HCT116 (cell line): ENCODE measurements around the gene COL23A1. TPM values are rescaled to one million over a fixed set of nuclear protein-coding genes. Genes with fewer than 3 reads are reported as not detected.

Experiments
- ATAC-seq: fragments of 200-7000 bp; cut with Tn5 transposase; 2 replicates; pipeline ENCODE4 v1.9.1; 2020; ENCODE audit warnings: mild to moderate bottlenecking, moderate library complexity
- BruUV-seq: library from RNA; stranded (reverse); fragments of 400-500 nt; replicated peaks from 2 replicates; lab custom pipeline; 2021; lab: Mats Ljungman, UMichigan
- CTCF ChIA-PET: fragments of 300-600 bp; sonication (Branson Sonifier 250); formaldehyde crosslinking; loops from one replicate; lab custom pipeline; 2021; ENCODE audit warnings: antibody characterized with exemption; lab: Charles Lee
- POLR2A ChIA-PET: fragments of 300-600, 350-600 bp; sonication (Branson Sonifier 250); formaldehyde crosslinking; loops from one replicate; lab custom pipeline; 2021; ENCODE audit warnings: antibody characterized with exemption; lab: Charles Lee
- RAD21 ChIA-PET, 2 experiments: fragments of 300-600 bp; sonication (Branson Sonifier 250); formaldehyde crosslinking; loops; one replicate each; lab custom pipeline; 2023; ENCODE audit warnings: low total read pairs in 2 of 2; ENCODE audit not compliant: uncharacterized antibody in 2 of 2, unreplicated experiment in 2 of 2, low non-redundant PET in 1 of 2; lab: Charles Lee
- DNase-seq: peaks from one replicate; pipeline ENCODE4 v3.0.0-alpha.2; 2010; ENCODE audit warnings: low read depth, low spot score
- H2AFZ ChIP-seq: fragments of 200-600 bp; shearing (Covaris generic), sonication (generic); 2 replicates; pipeline ENCODE4 v1.6.1; 2017; ENCODE audit warnings: low read depth, mixed run types, mixed read lengths, antibody characterized with exemption, low read length; ENCODE audit not compliant: poor library complexity, severe bottlenecking
- H3K27ac ChIP-seq: 2 replicates; pipeline ENCODE4 v1.5.1; 2012; ENCODE audit warnings: low read depth, low read length
- H3K27me3 ChIP-seq: fragments of 200-600 bp; sonication (generic); 2 replicates; pipeline ENCODE4 v1.6.1; 2016; ENCODE audit warnings: mixed run types, low read length, mixed read lengths; ENCODE audit not compliant: insufficient read depth
- H3K36me3 ChIP-seq, 2 experiments: fragments of 200-500 bp in 1 of 2; fragments of 200-600 bp in 1 of 2; sonication (Bioruptor generic) in 1 of 2; sonication (generic) in 1 of 2; 2 replicates each; pipeline versions ENCODE4 v1.5.1 to v1.6.1; 2014 to 2016; ENCODE audit warnings: low read length in 2 of 2, inconsistent platforms in 1 of 2, mixed read lengths in 1 of 2, mixed run types in 1 of 2; ENCODE audit not compliant: insufficient read depth in 2 of 2, control insufficient read depth in 1 of 2
- H3K4me1 ChIP-seq, 2 experiments: fragments of 200-600 bp in 1 of 2; sonication (generic) in 1 of 2; 2 replicates each; pipeline versions ENCODE4 v1.5.1 to v1.6.1; 2012 to 2017; ENCODE audit warnings: low read length in 2 of 2, inconsistent platforms in 1 of 2, mild to moderate bottlenecking in 1 of 2, mixed read lengths in 1 of 2, mixed run types in 1 of 2, moderate library complexity in 1 of 2; ENCODE audit not compliant: insufficient read depth in 2 of 2, control insufficient read depth in 1 of 2
- H3K4me2 ChIP-seq: fragments of 200-600 bp; sonication (generic); 2 replicates; pipeline ENCODE4 v1.6.1; 2017; ENCODE audit warnings: mixed run types, low read length, mixed read lengths
- H3K4me3 ChIP-seq, 2 experiments: fragments of 200-600 bp in 1 of 2; sonication (generic) in 1 of 2; replicated peaks in 1 of 2; 2 replicates each; pipeline ENCODE4 v1.5.1; 2011 to 2016; ENCODE audit warnings: low read length in 2 of 2, control low read depth in 1 of 2, low read depth in 1 of 2, mild to moderate bottlenecking in 1 of 2, mixed read lengths in 1 of 2, mixed run types in 1 of 2
- H3K79me2 ChIP-seq: fragments of 200-600 bp; sonication (generic); 2 replicates; pipeline ENCODE4 v1.6.1; 2017; ENCODE audit warnings: mild to moderate bottlenecking, mixed run types, low read length, moderate library complexity, mixed read lengths; ENCODE audit not compliant: insufficient read depth
- H3K9ac ChIP-seq: fragments of 200-600 bp; sonication (generic); 2 replicates; pipeline ENCODE4 v1.6.1; 2016; ENCODE audit warnings: low read length, mixed read lengths
- H3K9me2 ChIP-seq: fragments of 200-600 bp; sonication (generic), shearing (Covaris generic); 2 replicates; pipeline ENCODE4 v1.6.1; 2017; ENCODE audit warnings: mixed run types, mild to moderate bottlenecking, moderate library complexity; ENCODE audit not compliant: insufficient read depth
- H3K9me3 ChIP-seq, 2 experiments: fragments of 200-500 bp in 1 of 2; fragments of 200-600 bp in 1 of 2; sonication (Bioruptor generic) in 1 of 2; sonication (generic) in 1 of 2; 2 replicates each; pipeline ENCODE4 v1.6.1; 2014 to 2017; ENCODE audit warnings: low read length in 2 of 2, mixed read lengths in 2 of 2, inconsistent platforms in 1 of 2, low read depth in 1 of 2, mild to moderate bottlenecking in 1 of 2, mixed run types in 1 of 2, moderate library complexity in 1 of 2; ENCODE audit not compliant: control insufficient read depth in 1 of 2, insufficient read depth in 1 of 2
- H4K20me1 ChIP-seq: fragments of 200-600 bp; sonication (generic), shearing (Covaris generic); 2 replicates; pipeline ENCODE4 v1.6.1; 2017; ENCODE audit warnings: mixed run types, mild to moderate bottlenecking, moderate library complexity; ENCODE audit not compliant: insufficient read depth
- CEBPB ChIP-seq: IDR thresholded peaks from 2 replicates; pipeline ENCODE4 v1.6.1; 2012; ENCODE audit warnings: low read depth
- CTCF ChIP-seq, 3 experiments: fragments of 200-600 bp in 1 of 3; sonication (generic) in 1 of 3; IDR thresholded peaks in 2 of 3; conservative IDR thresholded peaks in 1 of 3; 2 replicates each; pipeline ENCODE4 v1.5.1; 2012 to 2017; ENCODE audit warnings: low read depth in 2 of 3, low read length in 2 of 3, antibody characterized with exemption in 1 of 3, borderline replicate concordance in 1 of 3, control low read depth in 1 of 3, mild to moderate bottlenecking in 1 of 3, mixed read lengths in 1 of 3, mixed run types in 1 of 3, moderate library complexity in 1 of 3; ENCODE audit not compliant: insufficient read depth in 1 of 3
- ELF1 ChIP-seq: IDR thresholded peaks from 2 replicates; pipeline ENCODE4 v1.6.1; 2012; ENCODE audit warnings: low read depth, borderline replicate concordance
- FOSL1 ChIP-seq: IDR thresholded peaks from 2 replicates; pipeline ENCODE4 v1.6.1; 2012; ENCODE audit warnings: low read depth
- MAX ChIP-seq: IDR thresholded peaks from 2 replicates; pipeline ENCODE4 v1.6.1; 2012
- POLR2AphosphoS5 ChIP-seq: IDR thresholded peaks from 2 replicates; pipeline ENCODE4 v1.6.1; 2011; ENCODE audit warnings: mild to moderate bottlenecking, low read depth, low read length, moderate library complexity
- REST ChIP-seq: IDR thresholded peaks from 2 replicates; pipeline ENCODE4 v1.6.1; 2012; ENCODE audit warnings: low read depth
- SIN3A ChIP-seq: IDR thresholded peaks from 2 replicates; pipeline ENCODE4 v1.6.1; 2012; ENCODE audit warnings: low read depth
- TCF7L2 ChIP-seq: IDR thresholded peaks from 2 replicates; pipeline ENCODE4 v1.7.0; 2011; ENCODE audit warnings: borderline replicate concordance, inconsistent platforms; ENCODE audit not compliant: insufficient read depth, insufficient read length; ENCODE audit errors: extremely low read depth
- ZBTB33 ChIP-seq: IDR thresholded peaks from 2 replicates; pipeline ENCODE4 v1.6.1; 2011; ENCODE audit warnings: mild to moderate bottlenecking, low read length, moderate library complexity; ENCODE audit not compliant: insufficient replicate concordance; ENCODE audit errors: extremely low read depth
- intact Hi-C: fragments of 100-400 bp; cut with micrococcal nuclease; formaldehyde crosslinking; loops from 2 replicates; pipeline ENCODE4 v1.10.0; 2022
- total RNA-seq: library from RNA; stranded (reverse); gene quantifications from one replicate; pipeline ENCODE4 v1.2.1, GENCODE V29; 2021; ENCODE audit not compliant: unreplicated experiment

Gene COL23A1
- total RNA-seq, 1 experiment from 2014 or later: not detected

GRCh38 chr5:178380541-178381074 lies 209.6 kb downstream of the COL23A1 start:
- H3K27me3 ChIP-seq: no peaks in the 10 kb centered on the region
- no peak for DNase-seq
- H2AFZ ChIP-seq: no peak overlapping the region
- no peak overlapping the region for H3K9ac ChIP-seq
- no peaks in the 10 kb centered on the region for H3K36me3 ChIP-seq
- H3K4me3 ChIP-seq: no peak overlapping the region
- TF ChIP-seq TCF7L2 (no peak), ELF1 (no peak), ZBTB33 (no peak), MAX (no peak), REST (no peak), FOSL1 (no peak), POLR2AphosphoS5 (no peak), CEBPB (no peak), CTCF (IDR thresholded peaks at IDR 0.05 in 2 of 3, conservative IDR thresholded peaks at IDR 0.05 in 1 of 3; ENCODE audit: borderline replicate concordance in 1 of 3, insufficient read depth in 1 of 3, low read depth in 2 of 3, low read length in 2 of 3) (no peak), SIN3A (no peak)
- RAD21 ChIA-PET: no interaction called here
- no peaks in the 10 kb centered on the region for H4K20me1 ChIP-seq
- H3K9me3 ChIP-seq: no peaks in the 10 kb centered on the region
- H3K27ac ChIP-seq: no peak overlapping the region
- intact Hi-C loops: no loop called here
- no TSS peak for BruUV-seq
- peaks cover 0 to 5% of the 10 kb centered on the region in 2 experiments; a peak in 1 of 4 replicates for H3K4me1 ChIP-seq
- no peak overlapping the region for H3K4me2 ChIP-seq
- POLR2A ChIA-PET: no interaction called here
- CTCF ChIA-PET: no interaction called here
- no peaks in the 10 kb centered on the region for H3K79me2 ChIP-seq
- no peak for ATAC-seq
- H3K9me2 ChIP-seq: no peaks in the 10 kb centered on the region
